Esophagus squamous epithelium (tissue), 4 donors: ENCODE measurements around the gene TMEM72.

Experiments used
- CTCF ChIP-seq, 6 experiments: fragments of 450-650 bp in 4 of 6; fragments of 200-600 bp in 2 of 6; sonication (generic) in 2 of 6; IDR thresholded peaks; one replicate each; pipeline ENCODE4 v1.5.1; 2016 to 2019; ENCODE audit warnings: antibody characterized with exemption in 6 of 6, mild to moderate bottlenecking in 4 of 6, moderate library complexity in 4 of 6
- POLR2A ChIP-seq, 4 donors: fragments of 450-650 bp; IDR thresholded peaks; one replicate each; pipeline ENCODE4 v1.6.1; 2017; ENCODE audit warnings: antibody characterized with exemption in 4 of 4, mild to moderate bottlenecking in 4 of 4, moderate library complexity in 3 of 4

- TF ChIP-seq CTCF (IDR thresholded peaks at IDR 0.05) = no peak
- TF ChIP-seq POLR2A (IDR thresholded peaks at IDR 0.05) = no peak
Measured at GRCh38 chr10:44958898-44959246, 47.7 kb downstream of the TMEM72 start.
